T47D (cell line): Measurements from ENCODE around the gene FAM177B.

Experiments used
- DNase-seq, 2 experiments: peaks; one replicate each; pipeline versions ENCODE4 v3.0.0 to v3.0.0-alpha.2; 2011 to 2012; ENCODE audit warnings: low read depth in 1 of 2, low spot score in 1 of 2
- JUND ChIP-seq: IDR thresholded peaks from 2 replicates; pipeline ENCODE4 v1.6.1; 2012; ENCODE audit warnings: low read depth
- in situ Hi-C: cut with HindIII; loops from 2 replicates; pipeline ENCODE4 v1.10.0; 2016; ENCODE audit warnings: low sequenced_read_pairs, low pct_unique_long_range_greater_than_20kb

The FAM177B gene

DNA sequence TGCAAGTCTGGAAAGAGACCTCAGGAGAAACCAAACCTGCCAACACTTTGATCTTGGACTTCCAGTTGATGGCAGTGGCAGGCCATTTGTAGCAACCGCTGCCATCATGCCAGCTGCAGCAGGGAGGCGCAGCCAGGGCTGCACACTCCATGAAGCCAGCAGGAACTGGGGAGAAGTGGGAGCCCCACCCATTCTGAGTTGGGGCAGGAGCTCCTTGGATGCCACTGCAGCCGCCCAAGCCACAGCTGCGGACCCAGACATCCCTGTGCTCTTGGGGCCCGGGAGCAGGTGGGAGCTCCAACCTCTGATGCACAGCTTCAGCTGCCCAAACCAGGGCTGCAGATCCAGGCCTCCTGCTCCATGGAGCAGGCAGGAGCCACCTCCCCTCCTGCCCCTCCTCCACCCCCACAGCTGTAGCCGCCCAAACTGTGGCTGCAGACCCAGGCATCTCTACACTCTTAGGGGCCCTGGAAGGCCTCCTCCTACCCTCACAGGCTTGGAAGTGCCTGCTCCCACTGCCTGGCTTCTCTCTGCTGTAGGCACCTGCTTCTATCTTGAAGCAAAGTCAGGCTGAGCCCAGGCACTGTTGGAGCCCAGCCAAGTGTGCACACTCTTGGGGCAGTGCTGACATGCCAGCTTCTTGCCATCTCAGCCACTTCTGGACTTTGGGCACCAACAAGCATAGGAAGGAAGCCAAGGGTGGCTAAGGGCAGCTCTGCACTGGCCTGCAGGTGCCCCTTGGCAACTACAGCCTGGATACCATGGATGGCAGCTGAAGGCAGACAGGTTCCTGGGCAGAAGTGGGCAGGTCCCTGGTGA, 57.9 kb downstream of the FAM177B start:
- no peak for TF ChIP-seq JUND
- peak in 1 of 2 experiments; percentile 60 for DNase-seq
- in situ Hi-C loops, result no loop called here

DNA sequence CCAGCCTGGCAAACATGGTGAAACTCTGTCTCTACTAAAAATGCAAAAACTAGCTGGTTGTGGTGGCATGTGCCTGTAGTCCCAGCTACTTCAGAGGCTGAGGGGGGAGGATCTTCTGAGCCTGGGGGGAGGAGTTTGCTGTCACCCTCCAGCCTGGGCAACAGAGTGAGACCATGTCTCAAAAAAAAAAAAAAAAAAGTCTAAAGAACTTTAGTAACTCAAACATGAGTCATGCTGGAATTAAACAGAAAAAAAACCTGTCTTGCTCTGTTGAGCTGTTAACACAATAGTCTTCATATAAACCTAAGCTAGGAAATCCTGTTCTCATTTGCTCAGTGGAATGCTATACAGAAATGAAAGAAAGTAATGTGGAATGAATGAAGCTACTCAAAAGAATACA, 61.1 kb downstream of the FAM177B start:
- in situ Hi-C loops, result no loop called here
- no peak for DNase-seq
- no peak for TF ChIP-seq JUND

DNA sequence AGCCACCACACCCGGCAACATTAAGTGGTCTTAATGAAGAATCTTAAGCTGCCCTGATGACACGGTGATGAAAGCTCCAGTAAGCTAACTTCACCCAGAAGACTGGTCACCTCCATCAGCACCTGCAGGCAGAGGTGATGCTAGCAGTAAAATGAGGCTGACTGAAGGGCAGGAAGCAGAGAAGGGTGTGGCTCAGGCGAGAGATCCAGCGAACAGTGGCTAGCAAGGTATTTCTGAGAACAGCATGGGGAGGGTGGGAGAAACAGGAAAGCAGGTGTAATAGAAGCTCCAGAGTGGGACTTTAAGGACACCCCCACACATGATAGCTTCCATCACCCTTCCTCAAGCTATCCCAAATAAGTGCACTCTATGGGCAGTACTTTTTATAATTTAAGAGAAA, 62.0 kb downstream of the FAM177B start:
- in situ Hi-C loops, result no loop called here

More for the DNA sequence above, 62.0 kb downstream of the FAM177B start:
- DNase-seq, result no peak
- TF ChIP-seq JUND, result no peak
